WTC11 (cell line): ENCODE data around the gene KLK1. TPM values are rescaled to one million over a fixed set of nuclear protein-coding genes. Genes with fewer than 3 reads are reported as not detected.

Experiments
- ATAC-seq: fragments of 200-7000 bp; cut with Tn5 transposase; 2 replicates; pipeline ENCODE4 v1.10.0; 2021; ENCODE audit warnings: mild to moderate bottlenecking, moderate library complexity
- CTCF ChIA-PET: fragments of 300-600 bp; sonication (Branson Sonifier 250); formaldehyde crosslinking; loops from one replicate; lab custom pipeline; 2021; ENCODE audit warnings: antibody characterized with exemption; lab: Charles Lee
- POLR2A ChIA-PET: fragments of 350-600 bp; sonication (Branson Sonifier 250); formaldehyde crosslinking; loops from one replicate; lab custom pipeline; 2021; ENCODE audit warnings: antibody characterized with exemption; lab: Charles Lee
- DNase-seq: peaks from one replicate; pipeline ENCODE4 v3.0.0; 2021; ENCODE audit warnings: low spot score
- H3K27ac Mint-ChIP-seq: 2 replicates; pipeline ENCODE4 v1.8.0; 2021; ENCODE audit warnings: mixed read lengths
- H3K27me3 Mint-ChIP-seq: 2 replicates; pipeline ENCODE4 v1.8.0; 2021; ENCODE audit warnings: low read depth, mild to moderate bottlenecking, moderate library complexity, mixed read lengths
- H3K36me3 Mint-ChIP-seq: 2 replicates; pipeline ENCODE4 v1.8.0; 2021; ENCODE audit warnings: mixed read lengths
- H3K4me1 Mint-ChIP-seq: 2 replicates; pipeline ENCODE4 v1.8.0; 2022; ENCODE audit warnings: mixed read lengths
- H3K4me3 Mint-ChIP-seq: 2 replicates; pipeline ENCODE4 v1.8.0; 2021; ENCODE audit warnings: mild to moderate bottlenecking, moderate library complexity, mixed read lengths
- H3K9me3 Mint-ChIP-seq: 2 replicates; pipeline ENCODE4 v1.8.0; 2021; ENCODE audit warnings: mixed read lengths
- CTCF ChIP-seq: fragments of 200-600 bp; IDR thresholded peaks from 2 replicates; pipeline ENCODE4 v1.8.0; 2022; ENCODE audit warnings: antibody characterized with exemption
- ELF4 ChIP-seq: sonication (generic); formaldehyde crosslinking; IDR thresholded peaks from 2 replicates; pipeline ENCODE4 v1.8.1; 2022; ENCODE audit warnings: low read depth, mild to moderate bottlenecking, moderate library complexity, missing genetic modification reagents
- EMX1 ChIP-seq: fragments of 250-450 bp; sonication (Bioruptor Pico); IDR thresholded peaks from 2 replicates; pipeline ENCODE4 v1.8.0; 2021; ENCODE audit warnings: mild to moderate bottlenecking
- ESRRA ChIP-seq: sonication (generic); formaldehyde crosslinking; IDR thresholded peaks from 2 replicates; pipeline ENCODE4 v1.8.1; 2022; ENCODE audit warnings: mild to moderate bottlenecking, missing genetic modification reagents, borderline replicate concordance
- GABPB1 ChIP-seq: sonication (generic); formaldehyde crosslinking; IDR thresholded peaks from 2 replicates; pipeline ENCODE4 v1.8.1; 2023; ENCODE audit warnings: mild to moderate bottlenecking, missing genetic modification reagents
- GTF2I ChIP-seq: fragments of 250-450 bp; sonication (Bioruptor Pico); conservative IDR thresholded peaks from 2 replicates; pipeline ENCODE4 v1.4.0; 2021; ENCODE audit warnings: mild to moderate bottlenecking
- JAZF1 ChIP-seq: fragments of 250-450 bp; sonication (Bioruptor Pico); IDR thresholded peaks from 2 replicates; pipeline ENCODE4 v1.9.0; 2021; ENCODE audit warnings: moderate library complexity, mild to moderate bottlenecking, inconsistent platforms
- NFE2L1 ChIP-seq: sonication (generic); formaldehyde crosslinking; IDR thresholded peaks from 2 replicates; pipeline ENCODE4 v1.8.1; 2023; ENCODE audit warnings: missing genetic modification reagents
- NR2C2 ChIP-seq: sonication (generic); formaldehyde crosslinking; IDR thresholded peaks from 2 replicates; pipeline ENCODE4 v1.8.0; 2022; ENCODE audit warnings: mild to moderate bottlenecking, missing genetic modification reagents
- OVOL2 ChIP-seq: fragments of 250-450 bp; sonication (Bioruptor Pico); IDR thresholded peaks from 2 replicates; pipeline ENCODE4 v1.9.0; 2021; ENCODE audit warnings: mild to moderate bottlenecking, borderline replicate concordance
- TP53 ChIP-seq: sonication (generic); formaldehyde crosslinking; IDR thresholded peaks from 2 replicates; pipeline ENCODE4 v1.8.1; 2023; ENCODE audit warnings: mild to moderate bottlenecking, missing genetic modification reagents
- USF1 ChIP-seq: sonication (generic); formaldehyde crosslinking; IDR thresholded peaks from 2 replicates; pipeline ENCODE4 v1.8.0; 2022; ENCODE audit warnings: mild to moderate bottlenecking, missing genetic modification reagents
- ZMAT4 ChIP-seq: fragments of 250-450 bp; sonication (Bioruptor Pico); IDR thresholded peaks from 2 replicates; pipeline ENCODE4 v1.9.0; 2021; ENCODE audit warnings: mild to moderate bottlenecking
- ZNF121 ChIP-seq: sonication (generic); formaldehyde crosslinking; IDR thresholded peaks from 2 replicates; pipeline ENCODE4 v1.8.0; 2023; ENCODE audit warnings: missing genetic modification reagents
- ZNF396 ChIP-seq: fragments of 250-450 bp; sonication (Bioruptor Pico); IDR thresholded peaks from 2 replicates; pipeline ENCODE4 v1.8.0; 2021; ENCODE audit warnings: mild to moderate bottlenecking, moderate library complexity, borderline replicate concordance
- ZNF425 ChIP-seq: fragments of 250-450 bp; sonication (Bioruptor Pico); conservative IDR thresholded peaks from 2 replicates; pipeline ENCODE4 v1.9.0; 2021; ENCODE audit warnings: mild to moderate bottlenecking
- total RNA-seq: library from RNA; stranded (reverse); gene quantifications from 3 replicates; pipeline ENCODE4 v1.2.3, GENCODE V29; 2021
- TF ChIP-seq, protein P1 (sequence below): sonication (generic); formaldehyde crosslinking; IDR thresholded peaks from 2 replicates; pipeline ENCODE4 v1.8.1; 2022; ENCODE audit warnings: mild to moderate bottlenecking, moderate library complexity, missing genetic modification reagents
- TF ChIP-seq, protein P2 (sequence below): sonication (generic); formaldehyde crosslinking; IDR thresholded peaks from 2 replicates; pipeline ENCODE4 v1.8.0; 2023; ENCODE audit warnings: missing genetic modification reagents, mild to moderate bottlenecking, borderline replicate concordance

KLK1 gene
- total RNA-seq, 1 experiment from 2014 or later = 3.9 TPM

DNA sequence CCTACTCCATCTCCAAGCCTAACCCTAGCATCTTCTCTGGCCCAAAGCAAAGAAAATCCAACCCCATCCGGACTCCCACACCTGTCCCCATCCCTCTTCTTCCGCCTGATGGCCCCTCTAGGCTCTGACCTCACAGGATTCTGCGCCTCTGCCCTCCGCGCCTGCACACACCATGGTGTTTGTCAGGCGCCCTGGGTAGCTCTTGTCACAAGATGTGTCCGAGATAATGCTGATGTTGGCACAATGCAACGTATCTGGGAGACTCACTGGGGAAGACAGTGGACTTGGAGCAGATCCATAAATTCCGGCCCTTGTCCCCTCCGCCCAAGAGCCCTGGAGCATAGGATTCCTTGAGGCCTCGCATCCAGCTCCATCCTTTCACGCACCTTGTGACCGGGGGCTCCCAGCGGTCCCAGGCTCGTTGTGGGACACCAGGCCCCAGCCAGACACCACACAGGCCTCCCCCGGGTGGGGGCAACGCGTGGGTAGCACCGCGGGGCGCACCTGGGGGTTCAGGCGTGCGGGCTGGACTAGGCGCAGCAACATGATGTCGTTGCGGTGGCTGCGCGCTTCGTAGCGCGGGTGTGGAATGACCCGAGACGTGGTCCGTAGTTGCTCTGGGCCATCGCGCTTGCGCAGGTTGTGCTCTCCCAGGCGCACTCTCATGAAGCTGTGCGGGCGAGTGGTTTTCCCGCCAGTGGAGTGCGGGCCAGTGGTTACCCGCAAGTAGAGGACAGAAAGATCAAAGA lies 3.1 kb upstream of the KLK1 start (continued):
- TF ChIP-seq OVOL2 (CRISPR knock-in tag) (no peak), JAZF1 (CRISPR knock-in tag) (no peak), ZNF121 (CRISPR knock-in tag) (no peak), ESRRA (CRISPR knock-in tag) (no peak), NFE2L1 (CRISPR knock-in tag) (no peak), NR2C2 (CRISPR knock-in tag) (no peak)
- TF ChIP-seq, protein P1, sequence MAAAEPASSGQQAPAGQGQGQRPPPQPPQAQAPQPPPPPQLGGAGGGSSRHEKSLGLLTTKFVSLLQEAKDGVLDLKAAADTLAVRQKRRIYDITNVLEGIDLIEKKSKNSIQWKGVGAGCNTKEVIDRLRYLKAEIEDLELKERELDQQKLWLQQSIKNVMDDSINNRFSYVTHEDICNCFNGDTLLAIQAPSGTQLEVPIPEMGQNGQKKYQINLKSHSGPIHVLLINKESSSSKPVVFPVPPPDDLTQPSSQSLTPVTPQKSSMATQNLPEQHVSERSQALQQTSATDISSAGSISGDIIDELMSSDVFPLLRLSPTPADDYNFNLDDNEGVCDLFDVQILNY (CRISPR knock-in tag) = no peak

DNA sequence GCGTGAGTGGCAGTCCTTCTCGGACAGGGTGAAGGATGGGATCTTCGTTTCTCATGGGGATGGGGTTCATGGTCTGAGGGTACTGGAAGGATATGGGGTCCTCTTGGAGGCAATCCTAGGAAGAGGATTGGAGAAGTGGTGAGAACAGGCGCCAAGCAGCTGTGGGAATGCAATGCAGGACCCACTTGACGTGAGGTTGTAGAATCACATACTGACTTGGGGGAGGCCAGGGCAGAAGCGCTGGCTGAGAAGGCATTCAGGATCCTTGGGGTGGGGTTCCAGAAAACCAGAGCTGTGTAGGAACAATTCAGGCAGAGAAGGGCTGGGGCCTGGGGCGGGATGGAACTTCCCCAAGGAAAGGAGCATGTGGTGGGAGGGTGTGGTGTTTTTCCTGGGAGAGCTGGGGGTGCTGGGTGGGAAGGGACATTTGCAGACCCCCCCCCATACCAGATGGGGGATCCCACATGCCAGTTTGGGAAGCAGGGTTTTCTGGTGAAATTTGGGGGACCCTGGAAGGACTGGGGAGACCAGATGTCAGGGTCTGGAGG lies 852 bp downstream of the KLK1 start:
- Mint-ChIP-seq H3K27me3 (peaks cover 84% of the 10 kb centered on the region), H3K36me3 (no peaks in the 10 kb centered on the region), H3K27ac (no peak overlapping the region), H3K4me3 (no peak overlapping the region), H3K4me1 (peaks cover 32% of the 10 kb centered on the region)
- DNase-seq = no peak
- ChIA-PET POLR2A (interaction anchor here (0.6 to 0.7 kb wide), 2 partner anchors 28 to 326 kb away, joined by 3 to 4 read pairs; no protein-coding TSS in a partner anchor), CTCF (no interaction called here)
- TF ChIP-seq ZMAT4 = no peak
- no peak for TF ChIP-seq GABPB1 (CRISPR knock-in tag)
- TF ChIP-seq, protein P2, sequence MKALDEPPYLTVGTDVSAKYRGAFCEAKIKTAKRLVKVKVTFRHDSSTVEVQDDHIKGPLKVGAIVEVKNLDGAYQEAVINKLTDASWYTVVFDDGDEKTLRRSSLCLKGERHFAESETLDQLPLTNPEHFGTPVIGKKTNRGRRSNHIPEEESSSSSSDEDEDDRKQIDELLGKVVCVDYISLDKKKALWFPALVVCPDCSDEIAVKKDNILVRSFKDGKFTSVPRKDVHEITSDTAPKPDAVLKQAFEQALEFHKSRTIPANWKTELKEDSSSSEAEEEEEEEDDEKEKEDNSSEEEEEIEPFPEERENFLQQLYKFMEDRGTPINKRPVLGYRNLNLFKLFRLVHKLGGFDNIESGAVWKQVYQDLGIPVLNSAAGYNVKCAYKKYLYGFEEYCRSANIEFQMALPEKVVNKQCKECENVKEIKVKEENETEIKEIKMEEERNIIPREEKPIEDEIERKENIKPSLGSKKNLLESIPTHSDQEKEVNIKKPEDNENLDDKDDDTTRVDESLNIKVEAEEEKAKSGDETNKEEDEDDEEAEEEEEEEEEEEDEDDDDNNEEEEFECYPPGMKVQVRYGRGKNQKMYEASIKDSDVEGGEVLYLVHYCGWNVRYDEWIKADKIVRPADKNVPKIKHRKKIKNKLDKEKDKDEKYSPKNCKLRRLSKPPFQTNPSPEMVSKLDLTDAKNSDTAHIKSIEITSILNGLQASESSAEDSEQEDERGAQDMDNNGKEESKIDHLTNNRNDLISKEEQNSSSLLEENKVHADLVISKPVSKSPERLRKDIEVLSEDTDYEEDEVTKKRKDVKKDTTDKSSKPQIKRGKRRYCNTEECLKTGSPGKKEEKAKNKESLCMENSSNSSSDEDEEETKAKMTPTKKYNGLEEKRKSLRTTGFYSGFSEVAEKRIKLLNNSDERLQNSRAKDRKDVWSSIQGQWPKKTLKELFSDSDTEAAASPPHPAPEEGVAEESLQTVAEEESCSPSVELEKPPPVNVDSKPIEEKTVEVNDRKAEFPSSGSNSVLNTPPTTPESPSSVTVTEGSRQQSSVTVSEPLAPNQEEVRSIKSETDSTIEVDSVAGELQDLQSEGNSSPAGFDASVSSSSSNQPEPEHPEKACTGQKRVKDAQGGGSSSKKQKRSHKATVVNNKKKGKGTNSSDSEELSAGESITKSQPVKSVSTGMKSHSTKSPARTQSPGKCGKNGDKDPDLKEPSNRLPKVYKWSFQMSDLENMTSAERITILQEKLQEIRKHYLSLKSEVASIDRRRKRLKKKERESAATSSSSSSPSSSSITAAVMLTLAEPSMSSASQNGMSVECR (CRISPR knock-in tag) = no peak
- TF ChIP-seq TP53 = no peak
- TF ChIP-seq, all 79 proteins: peak for 0
- H3K9me3 Mint-ChIP-seq = no peaks in the 10 kb centered on the region
- ATAC-seq = no peak

DNA sequence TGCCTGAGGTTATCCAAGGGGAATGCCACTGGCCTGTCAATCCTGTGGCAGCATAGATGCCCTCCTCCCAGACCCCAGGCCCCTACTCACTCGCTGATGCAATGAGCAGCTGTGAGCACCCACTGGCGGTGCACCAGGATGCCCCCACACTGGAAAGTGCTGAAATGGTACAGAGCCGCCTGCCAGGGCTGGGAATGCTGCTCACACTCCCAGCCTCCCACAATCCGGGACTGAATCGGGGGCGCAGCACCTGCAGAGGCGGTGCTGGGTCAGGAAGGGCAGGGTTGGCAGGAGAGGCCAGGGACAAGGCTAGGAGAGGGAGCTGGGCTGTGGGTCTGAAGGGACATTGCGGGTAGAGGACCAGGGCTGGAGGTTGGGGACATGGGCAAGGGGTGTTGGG lies 2.0 kb downstream of the KLK1 start:
- ATAC-seq = no peak
- Mint-ChIP-seq H3K36me3 (no peaks in the 10 kb centered on the region), H3K4me1 (peaks cover 37% of the 10 kb centered on the region), H3K27ac (no peak overlapping the region), H3K4me3 (no peak overlapping the region), H3K27me3 (peaks cover 86% of the 10 kb centered on the region), H3K9me3 (no peaks in the 10 kb centered on the region)
- ChIA-PET POLR2A (no interaction called here), CTCF (interaction anchor here (1.0 kb wide), 1 partner anchor 17 kb away, joined by 3 read pairs; no protein-coding TSS in a partner anchor)
- no peak for DNase-seq
- TF ChIP-seq GTF2I (CRISPR knock-in tag) (no peak), ZNF396 (CRISPR knock-in tag) (no peak), CTCF (no peak), ELF4 (CRISPR knock-in tag) (no peak), OVOL2 (CRISPR knock-in tag) (no peak), EMX1 (CRISPR knock-in tag) (no peak), USF1 (CRISPR knock-in tag) (no peak), ZNF425 (CRISPR knock-in tag) (no peak)
- TF ChIP-seq, protein P1 (CRISPR knock-in tag) = no peak
